Measurements from ENCODE around the gene VOPP1.
A peak's percentile ranks its signal among the peaks of the same experiment; 100 is the strongest.
"Not testable (repeated sequence)": the region's sequence is repeated elsewhere in the genome, so short reads cannot be mapped to it uniquely, and the experiment has no call there.

VOPP1 gene

GRCh38 chr7:55572378-55573233 is at the start of gene VOPP1:
TSS of gene VOPP1 (minus strand) at chr7:55572502. CDS start at chr7:55572324, 178 bp downstream.
- peak; percentile 82 for DNase-seq (ENCODE audit: low read depth)
- no peak for TF ChIP-seq CTCF (IDR thresholded peaks at IDR 0.05; ENCODE audit: low read depth, low read length)
- TF ChIP-seq POLR2A (IDR thresholded peaks at IDR 0.05; ENCODE audit: extremely low read depth, insufficient read length): peak; percentile 36
- TF ChIP-seq MAX (IDR thresholded peaks at IDR 0.05; ENCODE audit: low read depth, low read length): no peak
- TF ChIP-seq MYC (IDR thresholded peaks at IDR 0.05; ENCODE audit: low read depth, low read length): 0 out of 2 replicates have a peak, but pooled peaks have one; percentile 18
- H3K4me3 ChIP-seq (ENCODE audit: low read depth, low read length): peak within 1 kb of the TSS; percentile 66

- DNase-seq (ENCODE audit: low read depth): no peak
- H3K4me3 ChIP-seq (ENCODE audit: low read depth, low read length): no peak overlapping the region
- TF ChIP-seq MAX (IDR thresholded peaks at IDR 0.05; ENCODE audit: low read depth, low read length) (no peak), POLR2A (IDR thresholded peaks at IDR 0.05; ENCODE audit: extremely low read depth, insufficient read length) (no peak), MYC (IDR thresholded peaks at IDR 0.05; ENCODE audit: low read depth, low read length) (no peak), CTCF (IDR thresholded peaks at IDR 0.05; ENCODE audit: low read depth, low read length) (no peak)
Measured at GRCh38 chr7:55618913-55619312, 46.6 kb upstream of the VOPP1 start.

GRCh38 chr7:55614365-55615064 is 42.2 kb upstream of the VOPP1 start:
- H3K4me3 ChIP-seq (ENCODE audit: low read depth, low read length); DNase-seq (ENCODE audit: low read depth): not testable (repeated sequence)

- not testable (repeated sequence) for H3K4me3 ChIP-seq (ENCODE audit: low read depth, low read length); DNase-seq (ENCODE audit: low read depth)
Measured at GRCh38 chr7:55609726-55610125, 37.4 kb upstream of the VOPP1 start.

GRCh38 chr7:55605661-55606060 is 33.4 kb upstream of the VOPP1 start:
- H3K4me3 ChIP-seq (ENCODE audit: low read depth, low read length); DNase-seq (ENCODE audit: low read depth): not testable (repeated sequence)

- not testable (repeated sequence) for DNase-seq (ENCODE audit: low read depth); H3K4me3 ChIP-seq (ENCODE audit: low read depth, low read length)
- TF ChIP-seq CTCF (IDR thresholded peaks at IDR 0.05; ENCODE audit: low read depth, low read length): peak; percentile 41
Measured at GRCh38 chr7:55597944-55598499, 25.7 kb upstream of the VOPP1 start.

GRCh38 chr7:55597214-55597739 is 25.0 kb upstream of the VOPP1 start:
- H3K4me3 ChIP-seq (ENCODE audit: low read depth, low read length): not testable (repeated sequence)

GRCh38 chr7:55595511-55595910 is 23.2 kb upstream of the VOPP1 start:
- no peak overlapping the region for H3K4me3 ChIP-seq (ENCODE audit: low read depth, low read length)
- TF ChIP-seq POLR2A (IDR thresholded peaks at IDR 0.05; ENCODE audit: extremely low read depth, insufficient read length): no peak
- TF ChIP-seq CTCF (IDR thresholded peaks at IDR 0.05; ENCODE audit: low read depth, low read length): no peak
- no peak for TF ChIP-seq MAX (IDR thresholded peaks at IDR 0.05; ENCODE audit: low read depth, low read length)
- no peak for TF ChIP-seq MYC (IDR thresholded peaks at IDR 0.05; ENCODE audit: low read depth, low read length)
- DNase-seq (ENCODE audit: low read depth): no peak

More at GRCh38 chr7:55597214-55597739, 25.0 kb upstream of the VOPP1 start:
- DNase-seq (ENCODE audit: low read depth): not testable (repeated sequence)

All from NB4 (cell line).